AG04450 (cell line): Measurements from ENCODE around the gene STIM1. TPM values are rescaled to one million over a fixed set of nuclear protein-coding genes. Genes with fewer than 3 reads are reported as not detected.

Source experiments
- CTCF ChIA-PET: fragments of 300-600, 350-600 bp; formaldehyde crosslinking; extraction: SDS; loops from one replicate; lab custom pipeline; 2022; ENCODE audit warnings: antibody characterized with exemption, inconsistent platforms; lab: Charles Lee
- POLR2A ChIA-PET: fragments of 350-600 bp; formaldehyde crosslinking; extraction: SDS; loops from one replicate; lab custom pipeline; 2021; ENCODE audit warnings: antibody characterized with exemption, inconsistent platforms; lab: Yijun Ruan, JAX
- DNase-seq: peaks from one replicate; pipeline ENCODE4 v3.0.0-alpha.2; 2011; ENCODE audit warnings: low read depth, low spot score
- H3K27ac ChIP-seq: one replicate; pipeline ENCODE4 v1.5.1; 2012; ENCODE audit warnings: low read depth, low read length, control low read depth
- H3K27me3 ChIP-seq: one replicate; pipeline ENCODE4 v1.6.0; 2012; ENCODE audit warnings: low read length; ENCODE audit not compliant: control insufficient read depth, insufficient read depth
- H3K4me3 ChIP-seq: 2 replicates; pipeline ENCODE4 v1.5.1; 2011; ENCODE audit warnings: mild to moderate bottlenecking, low read depth, low read length, control low read depth
- H3K9me3 ChIP-seq: 2 replicates; pipeline ENCODE4 v1.5.1; 2012; ENCODE audit warnings: low read length; ENCODE audit not compliant: control insufficient read depth, insufficient read depth
- CTCF ChIP-seq: IDR thresholded peaks from 2 replicates; pipeline ENCODE4 v1.5.1; 2011; ENCODE audit warnings: low read depth, low read length, control low read depth, inconsistent platforms
- polyA plus RNA-seq: library from polyadenylated mRNA; depleted of rRNA; stranded (reverse); fragments of >200 nt; gene quantifications from 2 replicates; pipeline ENCODE4 v1.2.3, GENCODE V29; 2011

The STIM1 gene
- polyA plus RNA-seq, 1 experiment, result 23.4 TPM

GRCh38 chr11:3879967-3880542, 24.6 kb downstream of the STIM1 start:
- POLR2A ChIA-PET, result no interaction called here
- TF ChIP-seq CTCF, result no peak
- H3K9me3 ChIP-seq, result no peaks in the 10 kb centered on the region
- H3K27me3 ChIP-seq, result no peaks in the 10 kb centered on the region
- DNase-seq, result no peak
- no peak overlapping the region for H3K4me3 ChIP-seq
- CTCF ChIA-PET, result interaction anchor here (1.0 to 1.6 kb wide), 5 partner anchors 25 to 193 kb away, joined by 4 to 9 read pairs (median 4); partner anchors contain the start of gene STIM1
- H3K27ac ChIP-seq, result no peak overlapping the region

DNA sequence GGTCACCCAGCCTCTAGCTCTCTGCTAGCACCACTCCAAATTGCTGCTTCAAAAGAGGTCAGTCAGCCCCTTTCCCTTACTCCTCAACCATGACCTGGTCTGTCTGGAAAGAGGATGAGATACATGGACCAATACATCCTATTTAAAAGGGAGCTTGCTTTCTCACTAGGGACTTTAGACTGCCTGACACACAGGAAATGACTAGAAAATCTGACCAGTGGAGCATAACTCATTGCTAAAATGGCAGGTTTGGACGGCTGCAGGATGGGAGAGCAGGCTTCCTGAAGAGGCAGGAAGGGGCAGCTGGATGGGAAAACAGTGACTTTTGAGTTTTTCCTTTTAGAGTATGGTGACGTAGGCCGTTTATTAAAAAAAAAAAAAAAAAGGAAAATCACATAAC, 25.3 kb downstream of the STIM1 start:
- Histone ChIP-seq H3K9me3 (no peaks in the 10 kb centered on the region), H3K4me3 (no peak overlapping the region), H3K27me3 (no peaks in the 10 kb centered on the region), H3K27ac (no peak overlapping the region)
- ChIA-PET CTCF (interaction anchor here (0.8 to 1.6 kb wide), 6 partner anchors 12 to 192 kb away, joined by 3 to 9 read pairs (median 4); partner anchors contain the start of gene STIM1), POLR2A (no interaction called here)
- TF ChIP-seq CTCF, result no peak
- DNase-seq, result no peak

GRCh38 chr11:3882655-3883054, 27.2 kb downstream of the STIM1 start:
- CTCF ChIA-PET, result interaction anchor here (1.0 to 1.8 kb wide), 2 partner anchors 28 to 190 kb away, joined by 4 to 5 read pairs; partner anchors contain the start of gene STIM1
- TF ChIP-seq CTCF, result no peak
- Histone ChIP-seq H3K9me3 (no peaks in the 10 kb centered on the region), H3K27me3 (no peaks in the 10 kb centered on the region), H3K27ac (no peak overlapping the region), H3K4me3 (no peak overlapping the region)
- DNase-seq, result no peak
- POLR2A ChIA-PET, result no interaction called here

GRCh38 chr11:3885855-3886254, 30.4 kb downstream of the STIM1 start:
- DNase-seq, result no peak
- Histone ChIP-seq H3K4me3 (no peak overlapping the region), H3K9me3 (no peaks in the 10 kb centered on the region), H3K27me3 (no peaks in the 10 kb centered on the region), H3K27ac (no peak overlapping the region)
- POLR2A ChIA-PET, result no interaction called here
- no peak for TF ChIP-seq CTCF
- CTCF ChIA-PET, result interaction anchor here (1.4 kb wide), 1 partner anchor 31 kb away, joined by 4 read pairs; no protein-coding TSS in a partner anchor

DNA sequence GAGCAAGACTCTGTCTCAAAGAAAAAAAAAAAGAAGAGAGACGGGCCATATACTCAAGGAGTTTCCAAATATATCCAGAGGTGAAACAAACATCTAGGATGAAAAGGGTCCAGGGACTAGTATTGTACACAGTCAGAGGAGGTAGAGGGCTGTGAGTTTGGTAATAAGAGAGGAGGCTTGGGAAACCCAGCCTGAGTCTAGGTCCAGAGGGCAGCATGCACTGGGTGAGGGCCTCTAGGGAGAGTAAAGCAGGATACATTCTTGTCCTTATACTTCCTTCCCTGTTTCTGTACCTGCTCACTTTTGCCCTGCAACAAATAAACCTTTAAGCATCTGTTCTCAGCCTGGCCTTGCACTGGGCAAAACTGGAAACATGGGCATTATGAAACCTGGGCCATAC, 31.5 kb downstream of the STIM1 start:
- H3K27me3 ChIP-seq, result no peaks in the 10 kb centered on the region
- DNase-seq, result no peak
- ChIA-PET POLR2A (no interaction called here), CTCF (interaction anchor here (1.4 kb wide), 1 partner anchor 33 kb away, joined by 4 read pairs; no protein-coding TSS in a partner anchor)
- no peak for TF ChIP-seq CTCF
- no peak overlapping the region for H3K4me3 ChIP-seq
- H3K9me3 ChIP-seq, result no peaks in the 10 kb centered on the region
- no peak overlapping the region for H3K27ac ChIP-seq
